Pancreas (tissue), 10 donors: ENCODE results near the gene ZDHHC17. TPM values are rescaled to one million over a fixed set of nuclear protein-coding genes. Genes with fewer than 3 reads are reported as not detected.

Experiments
- ATAC-seq, 4 donors: fragments of 200-7000 bp; cut with Tn5 transposase; one replicate each; pipeline versions ENCODE4 v1.8.0 to v1.9.1; 2020; ENCODE audit warnings: mild to moderate bottlenecking in 4 of 4, moderate library complexity in 4 of 4
- DNase-seq, 6 donors: peaks; one replicate each; pipeline ENCODE4 v3.0.0-alpha.2; 2020
- FAIRE-seq: peaks from 2 replicates; lab custom pipeline; 2012; peaks lifted over from hg19 to GRCh38; lab: Jason Lieb, UNC
- H3K27ac ChIP-seq, 4 donors: fragments of 200-600 bp; sonication (generic); 1 replicate in 3 of 4; 2 replicates in 1 of 4; pipeline versions ENCODE4 v1.5.0 to v1.8.0; 2020
- H3K27me3 ChIP-seq, 4 donors: fragments of 200-600 bp; one replicate each; pipeline ENCODE4 v1.8.0; 2021
- H3K36me3 ChIP-seq, 3 donors: fragments of 200-600 bp; sonication (generic) in 1 of 3; one replicate each; pipeline versions ENCODE4 v1.5.0 to v1.8.0; 2020 to 2021
- H3K4me1 ChIP-seq, 3 donors: fragments of 200-600 bp; one replicate each; pipeline ENCODE4 v1.8.0; 2021
- H3K4me3 ChIP-seq, 4 donors: fragments of 200-600 bp; sonication (generic) in 2 of 4; one replicate each; pipeline versions ENCODE4 v1.5.0 to v1.8.0; 2020 to 2021
- H3K9me3 ChIP-seq, 4 donors: fragments of 200-600 bp; one replicate each; pipeline ENCODE4 v1.8.0; 2021
- CTCF ChIP-seq, 4 donors: fragments of 200-600 bp; sonication (generic) in 3 of 4; IDR thresholded peaks; one replicate each; pipeline versions ENCODE4 v1.5.0 to v1.8.0; 2021; ENCODE audit warnings: antibody characterized with exemption in 4 of 4
- WGBS, 2 donors: extraction: QIAGEN DNeasy Blood & Tissue Kit; methylation state at CpG; one replicate each; pipeline ENCODE4 v1.1.7; 2013; 5-methylcytosine and 5-hydroxymethylcytosine counted together
- intact Hi-C, 3 donors: fragments of 100-400 bp; cut with DNase I; formaldehyde crosslinking; loops; one replicate each; pipeline versions ENCODE4 v1.11.1 to v1.14.2; 2022
- polyA plus RNA-seq, 2 donors: library from polyadenylated mRNA; stranded (reverse); fragments of 200-250 nt; gene quantifications; one replicate each; pipeline ENCODE4 v1.2.3, GENCODE V29; 2013
- total RNA-seq, 6 donors: library from RNA; stranded (reverse); fragmentation: NEBNext Ultra II Directional in 4 of 6; extraction: Animal tissue kit (Norgen Biotek cat#: 25700) in 4 of 6; gene quantifications; one replicate each; pipeline versions ENCODE4 v1.2.1 to v1.2.4, GENCODE V29; 2021 to 2023
- donor health status: healthy with polysubstance abuse.
- donor health status: DM: no; HTN: no; CAD: no; lungs with moderate emphysema.
- donor health status: DM: no; HTN: no; CAD: no.
- donor health status: control.
- donor health status: control.
- donor health status: Bipolar disorder and iron deficiency.
- donor health status: DM: yes; HTN: yes; CAD: no.
- donor health status: DM: no; HTN: no; CAD: no.
- donor health status: DM: no; HTN: no; CAD: no.
- donor health status: DM: yes; HTN: yes; CAD: no.

Gene ZDHHC17
- total and polyA plus RNA-seq, 8 donors, result 9.5 to 24.3 (median 14.4) TPM

DNA sequence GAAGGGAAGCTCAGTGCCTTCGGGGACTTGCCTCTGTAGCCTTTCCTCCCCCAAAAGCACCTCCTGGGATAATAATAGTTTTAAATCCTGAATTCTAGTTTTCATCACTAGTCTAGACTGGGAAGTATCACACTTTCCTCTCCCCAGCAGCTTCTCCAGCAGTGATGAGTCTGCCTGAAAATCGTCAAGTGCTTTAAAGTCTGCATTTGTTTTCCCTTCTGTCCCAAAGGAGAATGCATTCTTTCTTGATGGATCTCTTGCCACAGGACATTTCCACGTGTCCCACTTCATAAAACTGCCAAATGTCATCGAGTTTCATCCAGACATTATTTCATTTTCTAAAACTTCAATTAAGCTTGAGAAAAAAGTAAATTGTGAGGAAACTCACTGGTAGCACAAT lies 99.9 kb downstream of the ZDHHC17 start:
- no peak overlapping the region for H3K4me3 ChIP-seq
- whole genome bisulfite sequencing, 2 donors, result 67 to 79% methylated on average over 4 of the region's 4 CpGs
- H3K27ac ChIP-seq, result no peak overlapping the region
- no peaks in the 10 kb centered on the region for H3K9me3 ChIP-seq
- TF ChIP-seq CTCF (IDR thresholded peaks at IDR 0.05), result no peak
- no peaks in the 10 kb centered on the region for H3K4me1 ChIP-seq
- intact Hi-C loops, result no loop called here
- ATAC-seq (no peak), DNase-seq (no peak), FAIRE-seq (no peak)
- no peaks in the 10 kb centered on the region for H3K36me3 ChIP-seq
- H3K27me3 ChIP-seq, result no peaks in the 10 kb centered on the region

- H3K36me3 ChIP-seq, result no peaks in the 10 kb centered on the region
- intact Hi-C loops, result no loop called here
- H3K4me3 ChIP-seq, result no peak overlapping the region
- DNase-seq, result no peak
- H3K9me3 ChIP-seq, result no peaks in the 10 kb centered on the region
- WGBS, 2 donors, result 65 to 71% methylated on average over 2 of the region's 2 CpGs
- H3K27ac ChIP-seq, result no peak overlapping the region
- TF ChIP-seq CTCF (IDR thresholded peaks at IDR 0.05), result no peak
- no peak for FAIRE-seq
- no peaks in the 10 kb centered on the region for H3K27me3 ChIP-seq
- no peaks in the 10 kb centered on the region for H3K4me1 ChIP-seq
- no peak for ATAC-seq
Measured at GRCh38 chr12:76864791-76865400, 101.0 kb downstream of the ZDHHC17 start.

DNA sequence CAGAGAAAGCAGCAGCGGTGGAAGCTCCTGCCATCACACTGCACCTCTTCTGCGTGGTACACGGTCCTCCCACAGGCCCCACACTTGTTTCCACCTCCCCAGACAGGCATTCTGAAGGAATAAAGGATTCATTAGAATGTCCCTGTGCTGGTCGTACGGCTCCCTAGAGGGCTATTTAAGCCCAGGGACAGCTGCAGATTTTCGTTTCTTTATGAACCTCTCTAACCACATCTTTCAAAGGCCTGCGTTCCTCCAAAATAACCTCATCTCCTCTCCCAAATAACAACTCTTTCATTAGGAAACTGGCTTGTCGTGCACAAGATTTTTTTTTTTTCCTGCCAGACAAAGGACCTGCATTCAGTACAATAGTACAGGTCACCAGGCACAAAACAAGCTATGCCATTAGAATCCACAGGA lies 102.2 kb downstream of the ZDHHC17 start:
- no peaks in the 10 kb centered on the region for H3K9me3 ChIP-seq
- no peak overlapping the region for H3K27ac ChIP-seq
- 85 to 91% methylated on average over 8 of the region's 8 CpGs for WGBS, 2 donors
- DNase-seq (no peak), FAIRE-seq (no peak), ATAC-seq (no peak)
- no peaks in the 10 kb centered on the region for H3K36me3 ChIP-seq
- H3K4me1 ChIP-seq, result no peaks in the 10 kb centered on the region
- H3K4me3 ChIP-seq, result no peak overlapping the region
- intact Hi-C loops, result no loop called here
- H3K27me3 ChIP-seq, result no peaks in the 10 kb centered on the region
- TF ChIP-seq CTCF (IDR thresholded peaks at IDR 0.05), result no peak

DNA sequence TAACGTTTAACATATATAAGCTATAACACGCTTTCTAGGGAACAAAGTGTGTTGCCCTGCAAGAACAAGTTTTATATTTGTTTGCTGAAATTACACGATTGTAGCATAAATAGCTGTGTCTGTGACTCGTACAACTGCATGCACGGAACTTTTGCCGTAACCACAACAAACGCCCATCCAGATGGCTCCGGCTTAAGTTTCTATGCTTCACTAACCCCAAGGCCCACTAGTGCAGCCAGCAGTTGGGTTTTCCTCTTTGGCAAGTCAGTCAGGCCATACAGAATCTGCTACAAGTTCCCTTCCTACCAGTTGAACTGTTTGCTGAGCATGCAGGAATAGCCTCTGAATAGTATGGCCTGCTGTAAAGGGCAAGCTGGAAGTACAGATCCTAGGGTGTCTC lies 102.8 kb downstream of the ZDHHC17 start:
- no peak for TF ChIP-seq CTCF (IDR thresholded peaks at IDR 0.05)
- Histone ChIP-seq H3K36me3 (no peaks in the 10 kb centered on the region), H3K4me3 (no peak overlapping the region), H3K27ac (no peak overlapping the region), H3K4me1 (no peaks in the 10 kb centered on the region), H3K9me3 (no peaks in the 10 kb centered on the region), H3K27me3 (no peaks in the 10 kb centered on the region)
- ATAC-seq (no peak), FAIRE-seq (no peak), DNase-seq (no peak)
- WGBS, 2 donors, result 91 to 95% methylated on average over 8 of the region's 8 CpGs
- intact Hi-C loops, result no loop called here

- Histone ChIP-seq H3K4me1 (no peaks in the 10 kb centered on the region), H3K9me3 (no peaks in the 10 kb centered on the region), H3K4me3 (no peak overlapping the region), H3K27ac (no peak overlapping the region), H3K27me3 (no peaks in the 10 kb centered on the region), H3K36me3 (no peaks in the 10 kb centered on the region)
- 65 to 67% methylated on average over 2 of the region's 2 CpGs for WGBS, 2 donors
- no peak for TF ChIP-seq CTCF (IDR thresholded peaks at IDR 0.05)
- FAIRE-seq, result no peak
- DNase-seq, result no peak
- ATAC-seq, result no peak
- intact Hi-C loops, result no loop called here
Measured at GRCh38 chr12:76871082-76871481, 107.2 kb downstream of the ZDHHC17 start.
